Stimulated activated naive CD4-positive, alpha-beta T cell (primary cell): ENCODE data around the gene SLC15A1.
"Not testable (repeated sequence)": the region's sequence is repeated elsewhere in the genome, so short reads cannot be mapped to it uniquely, and the experiment has no call there.

Experiments
- DNase-seq, 6 experiments: peaks; one replicate each; lab custom pipeline; 2025; lab: John Stamatoyannopoulos, UW

SLC15A1 gene

DNA sequence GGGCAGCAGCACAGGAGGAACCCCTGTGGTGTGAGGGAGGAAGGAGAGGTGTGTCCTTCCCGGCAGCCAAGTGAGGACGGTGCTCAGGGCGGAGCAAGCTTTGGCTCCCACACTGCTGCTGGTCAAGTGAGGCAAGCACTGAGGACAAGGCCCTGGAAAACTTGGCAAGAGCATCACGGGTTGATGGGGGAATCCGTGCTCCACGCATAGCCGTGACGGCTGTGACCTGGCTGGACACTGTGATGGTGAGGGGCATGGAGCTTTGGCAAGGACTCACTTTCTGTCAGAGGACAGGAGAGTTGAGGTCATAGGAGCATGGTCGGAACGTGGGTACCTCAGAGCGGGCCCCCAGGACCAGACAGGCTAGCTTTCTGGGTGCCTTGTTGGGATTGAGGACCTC lies 29.0 kb upstream of the SLC15A1 start:
- DNase-seq, result no peak

DNA sequence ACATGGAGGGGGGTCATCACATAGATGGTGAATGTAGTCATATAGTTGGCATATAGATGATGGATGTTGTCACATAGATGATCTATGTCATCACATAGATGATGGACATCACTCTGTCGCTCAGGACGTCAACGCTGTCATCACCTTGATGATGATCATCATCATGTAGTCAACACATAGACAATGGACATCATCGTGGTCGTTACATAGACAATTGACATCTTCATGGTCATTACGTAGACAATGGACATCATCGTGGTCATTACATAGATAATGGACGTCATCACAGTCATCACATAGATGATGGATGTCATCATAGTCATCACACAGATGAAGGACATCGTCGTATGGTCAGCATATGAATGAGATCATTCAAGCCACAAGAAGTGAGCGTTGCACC lies 28.6 kb upstream of the SLC15A1 start:
- DNase-seq, result no peak

DNA sequence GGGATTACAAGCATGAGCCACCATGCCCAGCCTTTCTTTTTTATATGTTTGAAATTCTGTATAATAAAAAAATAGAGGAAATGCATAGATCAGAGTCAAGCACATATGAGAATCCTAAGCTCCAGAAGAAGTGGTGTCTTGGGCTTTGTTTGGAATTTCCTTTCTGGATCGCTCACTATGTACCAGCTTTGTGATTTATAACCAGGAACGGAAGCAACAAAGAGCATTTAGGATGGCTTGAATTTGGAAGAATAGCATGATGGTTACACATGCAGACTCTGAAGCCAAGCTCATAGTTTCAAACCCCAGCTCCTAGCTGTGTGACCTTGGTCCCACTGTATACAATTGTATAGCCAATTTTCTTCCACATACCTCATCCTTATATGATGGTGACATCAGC lies 28.0 kb upstream of the SLC15A1 start:
- DNase-seq, result no peak

DNA sequence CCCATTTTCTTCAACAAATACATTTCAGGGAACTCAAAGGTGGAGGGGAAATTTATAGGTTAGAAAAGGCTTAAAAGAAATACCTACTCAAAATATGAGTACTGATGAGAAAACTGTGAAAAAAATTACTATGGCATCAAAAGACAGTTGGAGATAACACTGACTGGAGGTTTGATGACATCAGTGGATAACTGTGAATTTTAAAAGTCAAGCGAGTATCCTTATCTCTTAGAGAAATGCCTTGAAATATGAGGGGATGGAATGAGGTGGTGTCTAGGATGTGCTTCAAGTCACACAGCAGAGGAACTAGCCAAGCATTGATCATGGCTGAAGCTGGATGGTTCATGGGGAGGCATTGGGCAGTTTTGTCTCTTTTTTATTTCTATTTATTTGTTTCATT lies 27.2 kb upstream of the SLC15A1 start:
- DNase-seq, result no peak

DNA sequence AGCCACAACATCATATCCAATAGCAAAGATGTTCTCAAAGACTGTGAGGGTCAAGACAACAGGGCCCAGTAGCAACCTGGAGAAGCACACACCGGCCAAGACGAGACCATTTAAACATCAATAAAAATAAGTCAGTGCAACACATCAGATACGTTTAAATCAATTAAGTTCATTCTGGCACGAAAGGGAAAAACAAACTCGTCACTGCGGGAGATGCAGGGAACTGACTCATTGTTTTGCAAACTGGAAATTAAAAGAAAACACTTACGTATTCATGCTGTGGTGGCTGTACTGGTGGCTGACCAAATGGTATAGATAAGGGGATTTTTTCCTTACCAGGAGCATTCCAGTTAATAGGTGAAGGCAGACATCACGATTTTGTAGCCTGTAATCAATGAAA lies 26.3 kb upstream of the SLC15A1 start:
- no peak for DNase-seq

DNA sequence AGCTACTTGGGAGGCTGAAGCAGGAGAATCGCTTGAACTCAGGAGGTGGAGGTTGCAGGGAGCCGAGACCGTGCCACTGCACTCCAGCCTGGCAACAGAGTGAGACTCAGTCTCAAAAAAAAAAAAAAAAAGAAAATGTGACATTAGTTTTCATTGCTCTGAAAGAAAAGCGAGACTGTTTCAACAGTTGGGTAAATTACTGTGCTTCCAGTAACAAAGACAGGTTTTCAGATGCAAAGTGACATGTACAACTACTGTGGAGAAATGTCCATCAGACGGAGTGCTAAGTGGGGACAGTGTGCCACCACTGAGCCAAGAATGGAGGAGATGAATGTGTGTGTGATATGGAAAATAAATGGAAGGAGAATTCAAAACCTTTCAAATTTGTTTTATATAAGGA lies 24.2 kb upstream of the SLC15A1 start:
- no peak for DNase-seq

DNA sequence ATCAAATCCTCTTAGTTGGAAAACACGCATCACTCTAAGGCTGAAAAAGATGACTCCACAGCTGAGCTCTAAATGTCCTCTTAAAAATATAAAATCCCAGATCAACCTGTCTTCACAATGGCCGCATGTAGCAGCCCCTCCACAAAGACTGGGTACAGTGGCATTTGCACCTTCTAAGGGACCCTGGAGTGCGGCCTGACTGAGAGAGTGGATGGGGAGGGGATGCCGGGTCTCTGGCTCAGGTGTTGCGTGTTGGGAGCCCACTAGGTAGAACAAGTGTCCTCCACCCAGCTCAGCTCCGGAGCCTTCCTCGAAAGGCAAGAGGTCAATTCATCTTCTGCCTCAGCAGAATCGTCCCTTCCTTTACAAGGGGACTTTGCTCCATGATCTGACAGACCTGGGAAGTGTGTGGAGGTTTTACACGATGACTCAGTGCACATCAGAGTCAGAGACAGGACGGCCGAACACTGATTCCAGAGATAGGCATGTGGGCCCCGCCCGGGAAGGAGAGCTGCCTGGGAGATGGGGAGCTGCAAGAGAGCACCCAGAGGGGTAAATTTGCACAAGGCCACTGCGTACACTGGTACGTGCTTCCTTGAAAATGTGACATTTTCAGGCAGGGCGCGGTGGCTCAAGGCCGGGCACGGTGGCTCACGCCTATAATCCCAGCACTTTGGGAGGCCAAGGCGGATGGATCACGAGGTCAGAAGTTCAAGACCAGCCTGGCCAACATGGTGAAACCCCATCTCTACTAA lies 23.5 kb upstream of the SLC15A1 start:
- no peak for DNase-seq

DNA sequence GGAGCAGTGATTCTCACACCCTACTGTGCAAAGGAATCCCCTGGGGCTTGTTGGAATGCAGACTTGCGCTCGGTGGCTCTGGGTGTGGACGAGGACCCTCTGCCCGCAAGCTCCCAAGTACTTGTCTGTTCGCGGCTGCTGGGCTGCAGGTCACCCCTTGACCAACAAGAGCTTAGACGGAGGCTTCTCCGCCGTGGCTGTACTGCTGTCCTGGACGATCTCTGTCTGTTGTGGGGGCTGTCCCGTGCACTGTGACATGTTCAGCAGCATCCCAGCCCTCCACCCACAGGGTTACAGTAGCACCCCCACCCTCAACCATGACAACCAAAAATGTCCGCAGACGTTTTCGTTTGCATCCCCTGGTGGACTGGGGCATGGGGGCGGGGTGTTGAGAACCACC lies 22.9 kb upstream of the SLC15A1 start:
- DNase-seq, result no peak

DNA sequence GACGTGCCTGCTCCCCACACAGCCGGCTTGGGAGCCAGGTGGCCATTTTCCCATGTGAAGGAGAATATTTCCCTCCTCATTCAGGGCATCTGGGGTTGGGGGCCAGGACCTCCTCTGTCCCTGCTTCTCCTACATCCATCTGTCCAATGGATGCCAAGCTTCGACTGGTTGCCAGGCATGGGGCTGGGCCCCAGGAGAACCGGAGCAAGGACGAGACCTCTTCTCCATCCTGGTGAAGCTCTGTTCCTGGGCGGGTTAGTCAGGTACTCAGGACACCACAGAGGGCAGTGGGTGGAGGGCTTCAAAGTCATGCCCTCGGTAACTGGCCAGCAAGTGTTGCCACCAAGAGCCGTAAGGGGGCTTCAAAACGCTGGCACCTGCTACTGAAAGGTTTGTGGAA lies 22.3 kb upstream of the SLC15A1 start:
- no peak for DNase-seq

DNA sequence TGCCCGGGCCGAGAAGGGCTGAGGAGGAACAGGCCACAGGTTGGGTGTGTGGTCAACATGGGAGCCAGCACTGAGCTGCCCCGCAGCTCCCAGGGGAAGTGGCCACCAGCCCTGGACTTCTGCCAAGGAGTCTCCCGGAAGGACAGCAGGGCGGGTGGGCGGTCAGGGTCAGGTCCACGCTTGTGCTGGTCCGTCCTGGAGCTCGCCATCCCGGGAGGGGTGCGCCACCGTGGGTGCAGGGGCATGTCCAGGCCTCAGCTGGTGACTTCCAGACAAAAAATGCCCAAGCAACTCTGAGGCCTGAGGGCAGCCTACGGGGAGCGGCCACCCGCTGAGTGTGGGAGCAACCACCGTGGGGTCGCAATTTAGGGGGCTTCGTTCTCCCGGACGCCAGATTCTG lies 21.4 kb upstream of the SLC15A1 start:
- no peak for DNase-seq

DNA sequence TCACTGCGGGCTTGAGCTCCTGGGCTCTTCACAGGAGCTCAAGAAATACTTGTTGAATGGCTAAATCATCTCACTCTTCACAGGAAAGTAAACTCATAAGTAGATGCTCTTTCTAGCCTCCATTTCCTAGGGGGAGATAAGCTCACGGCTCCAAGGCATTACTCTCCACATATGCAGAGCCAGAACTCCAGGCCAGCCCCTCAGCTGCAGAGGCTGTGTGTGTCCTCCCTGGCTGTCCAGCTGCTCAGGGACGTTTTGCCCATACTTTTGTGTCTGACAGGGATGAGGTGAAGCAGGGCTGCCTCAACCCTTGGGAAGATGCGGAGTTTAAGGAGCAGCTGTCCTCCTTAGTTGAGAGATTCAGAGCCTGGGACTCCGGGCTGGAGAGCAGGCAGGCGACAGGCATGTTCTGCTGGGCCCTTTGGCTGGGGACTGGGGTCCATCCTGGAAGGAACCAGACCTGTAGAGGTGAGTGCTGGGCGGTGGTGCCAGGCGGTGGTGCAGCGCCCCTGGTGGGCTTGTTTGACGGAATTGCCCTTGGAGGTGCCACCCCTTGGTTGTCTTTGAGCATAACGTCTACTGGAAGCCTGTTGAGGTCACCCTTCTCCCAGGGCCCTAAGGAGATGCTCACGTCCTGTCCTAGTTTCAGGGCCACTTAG lies 20.5 kb upstream of the SLC15A1 start:
- DNase-seq, result no peak

DNA sequence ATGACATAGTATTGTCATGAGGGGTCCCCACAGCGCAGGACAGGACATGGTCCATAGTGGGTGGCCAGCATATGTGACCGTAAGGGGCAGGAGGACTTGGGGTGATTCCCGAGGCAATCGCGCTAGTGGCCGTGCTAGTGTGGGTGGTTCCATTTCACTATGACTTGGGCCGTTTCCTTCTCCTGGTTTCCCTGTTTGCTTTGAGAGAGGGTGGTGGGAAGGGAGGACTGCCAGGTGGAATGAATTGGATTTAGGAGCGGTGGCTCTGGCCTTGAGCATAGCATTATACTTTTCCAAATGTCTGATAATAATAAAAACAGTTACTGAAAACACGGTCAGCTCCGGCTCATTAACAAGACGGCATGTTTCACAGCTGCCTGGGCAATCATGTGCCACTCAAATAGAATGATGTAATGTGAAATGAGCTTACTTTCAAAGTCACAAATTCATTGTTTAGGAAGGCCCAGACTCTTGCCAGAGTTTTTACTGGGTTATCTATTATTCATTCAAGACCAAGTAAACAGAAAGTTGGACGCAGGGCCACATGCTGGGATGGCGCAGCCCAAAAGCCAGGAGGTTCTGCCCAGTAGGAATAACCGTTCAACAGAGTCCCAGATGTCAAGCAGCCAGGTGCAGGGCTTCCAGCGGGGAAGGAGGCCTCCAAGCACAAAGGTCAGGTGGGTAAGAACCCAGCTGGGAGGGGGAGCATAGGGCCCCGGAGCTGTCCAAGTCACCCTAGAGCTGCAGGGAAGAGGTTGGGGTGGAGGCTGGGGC lies 19.6 kb upstream of the SLC15A1 start:
- no peak for DNase-seq

DNA sequence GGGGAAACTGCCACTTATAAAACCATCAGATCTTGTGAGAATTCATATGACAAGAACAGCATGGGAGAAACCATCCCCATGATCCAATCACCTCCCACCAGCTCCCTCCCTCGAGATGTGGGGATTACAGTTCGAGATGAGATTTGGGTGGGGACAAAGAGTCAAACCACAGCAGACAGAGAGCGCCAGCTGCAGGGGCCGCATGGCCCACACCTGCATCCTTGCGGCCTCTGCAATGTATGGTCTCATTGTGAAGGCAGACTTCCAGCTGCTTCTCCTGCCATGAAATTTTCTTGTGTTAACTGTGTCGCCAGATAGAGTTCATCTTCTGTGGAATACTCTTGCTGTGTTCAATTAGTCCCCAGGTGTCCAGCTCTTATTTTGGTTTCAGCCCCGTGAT lies 17.3 kb upstream of the SLC15A1 start:
- no peak for DNase-seq

DNA sequence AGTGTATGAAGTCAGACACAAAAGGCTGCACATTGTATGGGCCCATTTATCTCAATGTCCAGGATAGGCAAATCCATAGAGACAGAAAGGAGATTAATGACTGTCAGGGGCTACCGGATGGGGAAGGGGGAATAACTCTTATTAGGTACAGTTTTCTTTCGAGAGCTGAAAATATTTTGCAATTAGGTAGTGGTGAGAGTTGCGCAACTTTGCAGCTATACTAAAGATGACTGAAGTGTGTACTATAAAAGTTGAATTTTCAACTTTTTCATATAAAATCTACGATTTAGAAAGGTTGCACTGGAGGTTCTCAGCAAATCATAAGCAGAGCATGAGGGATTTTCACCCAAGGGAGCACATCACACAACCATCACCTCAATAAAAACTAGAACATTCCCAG lies 16.1 kb upstream of the SLC15A1 start:
- DNase-seq, result no peak

DNA sequence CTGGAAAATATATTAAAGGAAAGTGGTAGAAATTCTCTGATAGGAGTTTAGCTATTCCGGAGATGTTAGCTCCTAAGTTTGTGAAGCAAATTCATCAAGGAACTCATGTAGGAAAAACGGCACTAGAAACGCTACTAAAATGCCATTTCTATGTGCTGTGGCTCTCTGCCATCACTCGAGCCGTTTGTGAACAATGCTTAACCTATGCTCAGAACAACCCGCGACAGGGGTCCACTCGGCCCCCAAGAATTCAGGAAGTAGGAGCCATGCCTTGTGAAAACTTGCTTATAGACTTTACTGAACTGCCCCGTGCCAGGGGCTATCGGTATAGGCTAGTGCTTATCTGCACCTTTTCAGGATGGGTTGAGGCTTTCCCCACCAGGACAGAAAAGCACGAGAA lies 14.2 kb upstream of the SLC15A1 start:
- no peak for DNase-seq

DNA sequence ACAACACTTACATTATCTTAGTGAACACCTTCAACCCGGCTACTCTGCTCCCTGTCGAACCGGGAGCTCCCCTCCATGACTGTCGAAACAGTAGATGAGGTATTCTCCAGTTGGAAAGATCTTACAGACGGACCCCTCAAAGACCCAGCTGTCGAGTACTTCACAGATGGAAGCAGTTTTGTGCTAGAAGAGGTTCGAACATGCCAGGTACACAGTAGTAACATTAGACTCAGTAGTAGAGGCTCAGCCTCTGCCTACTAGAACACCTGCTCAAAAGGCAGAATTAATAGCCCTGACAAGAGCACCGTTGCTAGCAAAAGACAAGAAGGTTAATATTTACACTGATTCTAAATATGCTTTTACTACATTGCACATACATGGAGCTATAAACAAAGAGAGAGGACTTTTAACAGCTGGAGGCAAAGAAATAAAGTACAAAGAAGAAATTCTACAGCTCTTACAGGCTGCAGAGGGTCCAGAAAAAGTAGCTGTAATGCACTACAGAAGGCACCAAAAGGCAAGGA lies 13.6 kb upstream of the SLC15A1 start:
- DNase-seq, result no peak

DNA sequence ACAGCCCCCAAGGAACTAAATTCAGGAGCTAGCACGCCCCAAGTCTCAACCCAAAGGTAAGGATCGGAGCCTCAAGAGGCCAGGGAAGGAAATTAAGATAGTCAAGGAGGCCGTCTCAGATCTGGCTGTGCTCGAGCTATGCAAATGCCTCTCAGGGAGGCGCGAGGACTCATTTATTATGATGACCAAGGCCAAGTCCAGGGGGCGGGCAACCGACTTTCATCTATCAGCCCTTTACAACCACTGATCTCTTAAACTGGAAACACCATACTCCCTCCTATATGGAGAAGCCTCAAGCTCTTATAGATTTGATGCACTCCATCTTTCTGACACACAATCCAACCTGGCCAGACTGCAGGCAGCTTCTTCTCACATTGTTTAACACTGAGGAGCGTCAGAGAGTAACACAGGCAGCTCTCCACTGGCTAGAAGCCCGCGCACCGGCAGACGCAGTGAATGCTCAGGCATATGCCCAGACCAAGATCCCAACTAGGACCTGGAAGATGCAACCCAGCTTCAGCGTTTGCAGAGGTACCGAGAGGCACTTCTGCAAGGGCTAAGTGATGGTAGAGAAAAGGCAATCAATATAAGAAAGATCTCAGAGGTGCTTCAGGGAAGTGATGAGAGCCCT lies 9.6 kb upstream of the SLC15A1 start:
- DNase-seq, result no peak

DNA sequence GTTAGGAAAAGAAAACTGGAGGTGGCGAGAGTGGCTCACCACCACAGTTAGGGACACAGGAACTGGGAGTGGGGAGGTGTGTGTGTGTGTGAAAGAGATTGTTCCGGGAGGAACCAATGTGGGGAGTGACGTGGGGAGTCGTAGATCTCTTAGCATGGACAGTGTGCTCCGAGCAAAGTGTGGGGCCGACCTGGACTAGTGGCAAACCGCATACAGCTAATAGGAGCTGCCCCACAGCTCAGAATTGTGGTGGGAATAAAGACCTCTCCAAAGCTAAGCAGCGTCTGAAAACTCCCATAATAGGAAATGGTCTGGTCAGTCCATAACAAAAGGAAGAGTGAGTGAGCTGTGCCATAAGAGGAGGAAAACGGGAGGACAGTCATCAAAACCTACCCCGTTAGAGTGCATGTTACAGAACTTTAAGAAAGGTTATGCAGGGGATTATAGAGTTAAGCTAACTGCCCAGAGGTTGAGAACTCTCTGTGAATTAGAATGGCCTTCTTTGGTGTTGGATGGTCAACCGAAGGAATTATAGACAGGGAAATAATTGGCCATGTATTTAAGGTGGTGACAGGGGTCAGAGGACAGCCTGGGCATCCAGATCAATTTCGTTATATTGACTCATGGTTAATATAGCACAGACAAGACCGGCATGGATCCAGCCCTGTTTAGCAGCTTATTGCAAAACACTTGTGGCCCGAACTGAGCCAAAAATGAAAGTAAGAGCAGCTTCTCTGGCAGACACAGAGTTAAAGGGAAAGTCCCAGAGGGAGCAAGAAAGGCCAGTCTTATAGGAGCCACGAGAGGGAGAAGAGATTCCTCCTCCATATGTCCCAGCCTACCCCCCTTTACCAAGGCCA lies 8.9 kb upstream of the SLC15A1 start:
- DNase-seq, result no peak

DNA sequence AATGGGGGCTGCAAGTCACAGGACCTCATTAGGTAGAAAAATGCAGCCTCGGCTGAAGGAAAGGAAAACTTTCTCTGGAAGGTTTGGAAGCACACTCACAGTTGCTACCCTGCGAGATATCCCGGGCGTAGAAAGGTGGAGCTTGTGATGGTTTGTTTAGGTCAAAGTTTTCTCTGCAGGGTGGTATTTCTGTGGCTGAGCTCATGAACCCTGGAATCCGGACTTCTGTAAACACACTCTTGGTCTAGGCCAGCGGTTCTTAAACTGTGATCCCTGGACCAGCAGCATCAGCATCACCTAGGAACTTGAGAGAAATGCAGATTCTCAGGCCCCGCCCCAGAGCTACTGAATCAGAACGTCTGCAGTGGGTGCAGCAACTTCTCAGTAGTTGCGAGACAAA lies 3.3 kb upstream of the SLC15A1 start:
- DNase-seq, result no peak

DNA sequence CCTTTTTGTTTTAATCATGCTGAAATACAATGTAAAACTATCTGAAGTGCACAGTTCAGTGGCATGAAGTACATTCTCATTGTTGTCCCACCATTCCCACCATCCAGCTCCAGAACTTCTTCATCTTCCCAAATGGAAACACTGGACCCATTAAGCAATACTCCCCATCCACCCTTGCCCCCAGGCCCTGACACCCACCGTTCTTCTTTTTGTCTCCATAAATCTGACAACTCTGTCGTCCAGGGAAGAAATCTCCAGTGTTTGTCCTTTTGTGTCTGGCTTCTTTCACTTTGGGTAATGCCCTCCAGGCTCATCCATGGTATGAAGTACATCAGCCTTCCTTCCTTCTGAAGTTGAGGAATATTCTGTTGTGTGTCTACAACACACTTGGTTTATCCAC lies 2.6 kb upstream of the SLC15A1 start:
- DNase-seq, result no peak

DNA sequence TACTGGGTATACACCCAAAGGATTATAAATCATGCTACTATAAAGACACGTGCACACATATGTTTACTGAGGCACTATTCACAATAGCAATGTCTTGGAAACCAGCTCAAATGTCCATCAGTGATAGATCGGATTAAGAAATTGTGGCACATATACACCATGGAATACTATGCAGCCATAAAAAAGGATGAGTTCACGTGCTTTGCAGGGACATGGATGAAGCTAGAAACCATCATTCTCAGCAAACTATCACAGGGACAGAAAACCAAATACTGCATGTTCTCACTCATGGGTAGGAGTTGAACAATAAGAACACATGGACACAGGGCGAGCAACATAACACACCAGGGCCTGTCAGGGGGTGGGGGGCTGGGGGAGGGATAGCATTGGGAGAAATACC lies 2.0 kb upstream of the SLC15A1 start:
- DNase-seq, result not testable (repeated sequence)
